ENCODE results near the gene RHBDL2. TPM values are rescaled to one million over a fixed set of nuclear protein-coding genes. Genes with fewer than 3 reads are reported as not detected.

The RHBDL2 gene
- total and polyA plus RNA-seq, 12 donors, result 0.07 to 0.69 (median 0.28) TPM; not detected in 5

DNA sequence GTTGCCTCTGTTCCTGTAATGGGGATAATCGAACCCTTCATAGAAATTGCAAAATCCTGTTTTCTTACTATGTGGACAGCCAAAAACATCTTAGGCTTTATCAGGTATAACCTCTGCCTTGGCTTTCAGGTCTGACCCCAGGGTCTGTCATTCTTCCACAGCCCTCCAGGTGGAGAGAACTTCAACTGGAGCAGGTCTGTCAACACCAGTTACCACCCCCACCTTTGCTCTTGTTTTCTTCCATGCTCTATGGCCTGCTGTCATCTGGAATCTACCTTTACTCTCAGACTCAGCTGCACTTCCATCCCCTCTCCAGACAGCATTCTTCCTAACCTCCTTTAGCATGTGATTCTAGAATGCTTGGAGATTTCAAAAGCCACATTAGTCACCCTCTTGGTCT lies 49.9 kb downstream of the RHBDL2 start:
- WGBS, 4 donors, result 88 to 89% (median 89%) methylated on average over 1 of the region's 1 CpG
- no peak overlapping the region for H3K4me3 ChIP-seq
- TF ChIP-seq POLR2A (IDR thresholded peaks at IDR 0.05) (no peak), CTCF (IDR thresholded peaks at IDR 0.05) (no peak)

GRCh38 chr1:38889589-38889988 lies 52.0 kb downstream of the RHBDL2 start:
- H3K9me3 ChIP-seq (replicated peaks in 1 of 3), result no peaks in the 10 kb centered on the region
- TF ChIP-seq CTCF (IDR thresholded peaks at IDR 0.05) (no peak), POLR2A (IDR thresholded peaks at IDR 0.05) (no peak)
- 65 to 91% (median 75%) methylated on average over 5 of the region's 5 CpGs for WGBS, 4 donors
- intact Hi-C loops (cut with DNase I), result no loop called here
- H3K27me3 ChIP-seq, result no peaks in the 10 kb centered on the region
- H3K27ac ChIP-seq, result no peak overlapping the region
- no peak for DNase-seq
- H3K36me3 ChIP-seq (replicated peaks in 1 of 2), result no peaks in the 10 kb centered on the region
- no peaks in the 10 kb centered on the region for H3K4me1 ChIP-seq (replicated peaks in 1 of 2)
- no peak overlapping the region for H3K4me3 ChIP-seq

More for the DNA sequence above, 49.9 kb downstream of the RHBDL2 start:
- Histone ChIP-seq H3K36me3 (replicated peaks in 1 of 2) (no peaks in the 10 kb centered on the region), H3K27me3 (no peaks in the 10 kb centered on the region), H3K27ac (no peak overlapping the region), H3K9me3 (replicated peaks in 1 of 3) (no peaks in the 10 kb centered on the region), H3K4me1 (replicated peaks in 1 of 2) (no peaks in the 10 kb centered on the region)
- no peak for DNase-seq
- intact Hi-C loops (cut with DNase I), result no loop called here

DNA sequence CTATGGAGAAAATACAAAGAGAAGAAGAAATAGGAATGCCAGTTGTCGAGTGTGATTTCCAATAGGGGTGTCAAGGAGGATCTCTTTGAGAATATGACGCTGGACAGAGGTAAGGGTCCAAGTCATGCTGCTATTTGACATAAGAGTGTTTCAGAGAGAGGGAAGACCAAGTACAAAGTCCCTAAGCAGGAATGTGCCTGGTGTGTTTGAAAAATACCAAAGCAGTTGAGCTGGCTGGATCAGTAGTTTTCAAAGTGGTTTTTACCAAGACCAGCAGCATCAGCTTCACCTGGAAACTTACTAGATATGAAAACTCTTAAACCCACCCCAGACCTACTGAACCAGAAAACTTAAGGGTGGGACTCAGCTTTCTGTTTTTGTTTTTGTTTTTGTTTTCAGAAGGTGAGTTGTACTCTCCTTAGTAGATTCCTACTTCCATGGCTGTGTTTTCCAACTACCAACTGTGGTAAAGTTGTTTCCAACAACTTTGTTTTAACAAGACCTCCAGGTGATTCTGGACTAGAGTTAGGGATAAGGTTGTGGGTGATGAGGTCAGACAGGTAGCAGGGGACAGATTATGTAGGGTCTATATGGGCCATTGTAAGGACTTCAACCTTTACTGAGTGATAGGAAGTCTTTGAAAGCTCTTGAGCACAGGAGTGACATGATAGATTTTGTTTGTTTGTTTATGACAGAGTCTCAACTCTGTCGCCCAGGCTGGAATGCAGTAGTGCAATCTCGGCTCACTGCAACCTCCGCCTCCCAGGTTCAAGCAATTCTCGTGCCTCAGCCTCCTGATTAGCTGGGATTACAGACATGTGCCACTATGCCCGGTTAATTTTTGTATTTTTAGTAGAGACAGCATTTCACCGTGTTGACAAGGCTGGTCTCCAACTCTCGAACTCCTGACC lies 53.0 kb downstream of the RHBDL2 start:
- intact Hi-C loops (cut with DNase I), result no loop called here
- Histone ChIP-seq H3K4me3 (no peak overlapping the region), H3K27me3 (no peaks in the 10 kb centered on the region), H3K4me1 (replicated peaks in 1 of 2) (no peaks in the 10 kb centered on the region), H3K36me3 (replicated peaks in 1 of 2) (no peaks in the 10 kb centered on the region), H3K27ac (no peak overlapping the region), H3K9me3 (replicated peaks in 1 of 3) (no peaks in the 10 kb centered on the region)
- no peak for DNase-seq
- TF ChIP-seq POLR2A (IDR thresholded peaks at IDR 0.05), result no peak
- no peak for TF ChIP-seq CTCF (IDR thresholded peaks at IDR 0.05)
- 89 to 97% (median 92%) methylated on average over 9 of the region's 9 CpGs for WGBS, 4 donors

DNA sequence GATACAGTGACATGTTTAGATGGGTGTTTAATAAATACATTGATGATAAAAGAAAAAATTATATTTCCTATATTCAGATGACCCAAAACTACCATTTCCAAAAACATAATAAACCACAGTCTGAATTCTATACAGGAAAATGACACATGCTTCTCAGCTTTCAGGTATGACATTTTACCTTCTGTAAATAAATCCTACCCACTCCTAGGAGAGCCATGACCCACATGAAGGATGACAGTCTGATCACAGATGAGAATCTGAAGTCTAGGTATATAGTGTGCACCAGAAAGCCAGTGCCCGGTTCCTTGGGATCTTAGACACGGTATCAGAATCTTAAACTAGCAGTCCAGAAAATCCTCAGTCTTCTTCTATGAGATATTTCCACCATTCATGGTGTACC lies 56.5 kb downstream of the RHBDL2 start:
- no peak for DNase-seq
- H3K36me3 ChIP-seq (replicated peaks in 1 of 2), result no peaks in the 10 kb centered on the region
- no peaks in the 10 kb centered on the region for H3K9me3 ChIP-seq (replicated peaks in 1 of 3)
- no peak overlapping the region for H3K27ac ChIP-seq
- H3K4me3 ChIP-seq, result no peak overlapping the region
- TF ChIP-seq CTCF (IDR thresholded peaks at IDR 0.05) (no peak), POLR2A (IDR thresholded peaks at IDR 0.05) (no peak)
- H3K27me3 ChIP-seq, result no peaks in the 10 kb centered on the region
- intact Hi-C loops (cut with DNase I), result no loop called here
- WGBS, 4 donors, result 91 to 98% (median 94%) methylated on average over 2 of the region's 2 CpGs
- no peaks in the 10 kb centered on the region for H3K4me1 ChIP-seq (replicated peaks in 1 of 2)
